ENCODE measurements around the gene CD247. TPM values are rescaled to one million over a fixed set of nuclear protein-coding genes. Genes with fewer than 3 reads are reported as not detected.

The CD247 gene
- total RNA-seq, 1 donor, result not detected

DNA sequence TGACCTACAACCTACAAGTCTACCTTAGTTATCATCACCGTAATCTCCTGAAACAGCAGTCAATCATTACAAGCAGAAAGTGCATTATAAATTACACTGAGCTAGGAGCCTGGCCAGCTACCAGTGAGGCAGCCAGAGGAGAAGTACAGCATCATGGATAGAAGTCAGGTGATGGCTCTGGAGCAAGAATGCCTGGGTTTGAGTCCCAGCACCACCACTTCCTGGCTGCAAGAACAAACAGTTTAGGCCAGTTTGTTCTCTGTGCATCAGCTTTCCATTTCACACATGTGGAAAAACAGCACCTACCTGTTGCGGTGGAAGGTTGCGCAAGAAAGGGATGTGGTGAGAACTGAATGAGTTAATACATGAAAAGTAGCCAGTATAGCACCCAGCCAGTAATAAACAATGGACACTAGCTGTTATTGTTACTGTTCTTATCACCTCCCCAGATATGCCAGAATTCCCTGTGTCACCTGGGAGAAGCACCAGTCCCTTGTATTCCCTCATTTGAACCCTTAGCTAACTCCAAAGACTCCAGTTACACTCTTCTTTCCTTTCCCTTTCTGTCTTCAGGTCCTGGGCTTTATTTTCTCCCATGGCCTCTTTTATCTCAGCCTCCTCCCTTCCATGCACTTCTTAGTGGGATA, 26.2 kb upstream of the CD247 start:
- Histone ChIP-seq H4K20me1 (ENCODE audit: insufficient read depth, low read length) (no peaks in the 10 kb centered on the region), H3K79me2 (ENCODE audit: insufficient read depth, low read length) (no peaks in the 10 kb centered on the region), H3K4me3 (ENCODE audit: insufficient read depth, low read length) (no peak overlapping the region), H3K4me1 (ENCODE audit: insufficient read depth, low read length) (peaks cover 23% of the 10 kb centered on the region), H3K36me3 (ENCODE audit: insufficient read depth, low read length) (peaks cover 3% of the 10 kb centered on the region), H3K9me3 (ENCODE audit: low read depth, low read length) (no peaks in the 10 kb centered on the region), H2AFZ (ENCODE audit: low read length) (no peak overlapping the region), H3K4me2 (ENCODE audit: insufficient read depth, low read length) (no peak overlapping the region), H3K27ac (ENCODE audit: low read depth, low read length) (no peak overlapping the region), H3K27me3 (ENCODE audit: insufficient read depth, low read length) (no peaks in the 10 kb centered on the region)
- TF ChIP-seq, protein P1, sequence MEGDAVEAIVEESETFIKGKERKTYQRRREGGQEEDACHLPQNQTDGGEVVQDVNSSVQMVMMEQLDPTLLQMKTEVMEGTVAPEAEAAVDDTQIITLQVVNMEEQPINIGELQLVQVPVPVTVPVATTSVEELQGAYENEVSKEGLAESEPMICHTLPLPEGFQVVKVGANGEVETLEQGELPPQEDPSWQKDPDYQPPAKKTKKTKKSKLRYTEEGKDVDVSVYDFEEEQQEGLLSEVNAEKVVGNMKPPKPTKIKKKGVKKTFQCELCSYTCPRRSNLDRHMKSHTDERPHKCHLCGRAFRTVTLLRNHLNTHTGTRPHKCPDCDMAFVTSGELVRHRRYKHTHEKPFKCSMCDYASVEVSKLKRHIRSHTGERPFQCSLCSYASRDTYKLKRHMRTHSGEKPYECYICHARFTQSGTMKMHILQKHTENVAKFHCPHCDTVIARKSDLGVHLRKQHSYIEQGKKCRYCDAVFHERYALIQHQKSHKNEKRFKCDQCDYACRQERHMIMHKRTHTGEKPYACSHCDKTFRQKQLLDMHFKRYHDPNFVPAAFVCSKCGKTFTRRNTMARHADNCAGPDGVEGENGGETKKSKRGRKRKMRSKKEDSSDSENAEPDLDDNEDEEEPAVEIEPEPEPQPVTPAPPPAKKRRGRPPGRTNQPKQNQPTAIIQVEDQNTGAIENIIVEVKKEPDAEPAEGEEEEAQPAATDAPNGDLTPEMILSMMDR (IDR thresholded peaks at IDR 0.05; ENCODE audit: extremely low read depth, low read depth, low read length), result no peak
- no peak for DNase-seq (ENCODE audit: insufficient read length, low spot score, missing footprints)

DNA sequence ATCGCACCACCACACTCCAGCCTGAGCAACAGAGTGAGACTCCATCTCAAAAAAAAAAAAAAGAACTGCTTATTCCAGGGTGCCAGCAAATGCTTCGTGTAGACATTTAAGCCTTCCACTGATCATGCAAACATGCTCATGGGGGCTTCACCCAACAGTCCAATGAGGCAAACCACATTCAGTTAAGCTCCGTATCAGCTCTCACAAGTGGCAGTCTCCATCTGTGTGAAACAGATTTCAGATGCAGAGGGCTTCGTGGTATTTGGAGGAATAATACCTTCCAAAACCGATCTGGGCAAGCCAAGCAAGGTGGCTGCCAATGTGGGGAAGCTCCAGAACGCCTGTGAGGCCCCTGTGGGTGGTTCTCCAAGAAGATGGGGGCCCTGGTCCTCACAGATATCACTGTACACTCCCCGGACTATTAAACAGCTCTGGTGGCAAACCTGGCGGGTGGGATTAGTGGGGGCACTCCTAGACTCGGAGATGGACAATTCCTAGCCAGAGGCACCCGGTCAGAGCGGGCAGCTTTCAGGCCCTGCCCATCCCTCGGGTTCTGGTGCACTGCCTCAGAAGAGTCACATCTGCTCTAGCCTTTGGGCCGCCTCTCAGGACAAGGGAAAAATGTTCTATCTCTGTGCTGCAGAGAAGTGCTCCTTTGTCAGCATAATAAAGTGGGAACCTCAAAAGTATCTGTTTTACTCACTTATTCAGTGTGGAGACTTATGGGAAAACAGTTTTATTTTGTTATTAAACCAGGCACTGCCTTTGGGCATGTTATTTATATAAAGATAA, 25.1 kb upstream of the CD247 start:
- Histone ChIP-seq H3K79me2 (ENCODE audit: insufficient read depth, low read length) (no peaks in the 10 kb centered on the region), H3K4me3 (ENCODE audit: insufficient read depth, low read length) (no peak overlapping the region), H3K4me2 (ENCODE audit: insufficient read depth, low read length) (no peak overlapping the region), H3K4me1 (ENCODE audit: insufficient read depth, low read length) (peaks cover 18% of the 10 kb centered on the region), H3K9me3 (ENCODE audit: low read depth, low read length) (no peaks in the 10 kb centered on the region), H2AFZ (ENCODE audit: low read length) (no peak overlapping the region), H3K27me3 (ENCODE audit: insufficient read depth, low read length) (no peaks in the 10 kb centered on the region), H3K36me3 (ENCODE audit: insufficient read depth, low read length) (peaks cover 3% of the 10 kb centered on the region), H4K20me1 (ENCODE audit: insufficient read depth, low read length) (no peaks in the 10 kb centered on the region), H3K27ac (ENCODE audit: low read depth, low read length) (no peak overlapping the region)
- no peak for DNase-seq (ENCODE audit: insufficient read length, low spot score, missing footprints)
- TF ChIP-seq, protein P1 (IDR thresholded peaks at IDR 0.05; ENCODE audit: extremely low read depth, low read depth, low read length), result no peak

DNA sequence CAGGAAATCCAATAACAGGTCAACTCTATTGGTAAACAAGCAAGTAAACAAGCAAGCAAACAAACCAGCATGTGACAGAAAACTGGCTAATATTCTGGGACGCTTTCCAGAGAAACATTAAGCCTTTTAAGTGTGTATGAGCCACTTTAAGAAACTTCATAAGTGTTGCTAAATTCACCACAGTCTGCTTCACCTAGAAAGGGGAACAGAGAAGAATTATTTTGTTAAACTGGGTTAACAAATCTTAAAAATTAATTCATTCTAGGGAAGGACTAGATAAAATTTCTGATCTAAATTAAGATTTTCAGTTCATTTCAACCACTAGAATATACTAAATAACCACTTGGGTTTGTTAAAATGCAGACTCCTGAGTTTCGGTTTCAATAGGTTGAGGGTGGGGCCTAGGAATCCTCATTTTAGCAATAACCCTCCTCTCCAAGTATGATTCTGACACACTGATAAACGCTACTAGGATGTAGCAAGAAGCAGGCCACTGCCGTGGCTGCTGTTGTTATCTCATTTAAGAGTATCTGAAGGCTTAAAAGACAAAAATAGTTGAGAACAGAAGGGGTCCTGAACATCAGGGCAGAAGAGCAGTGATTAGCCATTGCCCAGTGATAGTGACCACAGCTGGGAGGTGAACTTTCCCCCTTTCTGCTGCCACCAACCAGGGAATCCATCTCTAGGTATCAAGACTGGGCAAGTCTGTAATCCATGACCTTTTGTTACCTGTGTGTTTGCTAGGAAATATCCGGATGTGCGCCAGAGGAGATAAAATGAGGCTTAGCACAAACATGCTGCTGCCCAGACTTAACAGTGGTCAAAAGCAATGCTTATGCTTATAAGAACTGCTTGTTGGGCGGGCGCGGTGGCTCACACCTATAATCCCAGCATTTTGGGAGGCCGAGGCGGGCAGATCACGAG, 24.0 kb upstream of the CD247 start:
- peaks cover 3% of the 10 kb centered on the region for H3K36me3 ChIP-seq (ENCODE audit: insufficient read depth, low read length)
- H3K9me3 ChIP-seq (ENCODE audit: low read depth, low read length), result no peaks in the 10 kb centered on the region
- H3K4me1 ChIP-seq (ENCODE audit: insufficient read depth, low read length), result peaks cover 12% of the 10 kb centered on the region
- TF ChIP-seq, protein P1 (IDR thresholded peaks at IDR 0.05; ENCODE audit: extremely low read depth, low read depth, low read length), result no peak
- H3K27me3 ChIP-seq (ENCODE audit: insufficient read depth, low read length), result no peaks in the 10 kb centered on the region
- no peak overlapping the region for H3K4me3 ChIP-seq (ENCODE audit: insufficient read depth, low read length)
- no peak for DNase-seq (ENCODE audit: insufficient read length, low spot score, missing footprints)
- H3K79me2 ChIP-seq (ENCODE audit: insufficient read depth, low read length), result no peaks in the 10 kb centered on the region
- no peaks in the 10 kb centered on the region for H4K20me1 ChIP-seq (ENCODE audit: insufficient read depth, low read length)
- H3K27ac ChIP-seq (ENCODE audit: low read depth, low read length), result no peak overlapping the region
- H2AFZ ChIP-seq (ENCODE audit: low read length), result no peak overlapping the region
- H3K4me2 ChIP-seq (ENCODE audit: insufficient read depth, low read length), result no peak overlapping the region

Data from osteoblast (primary cell).